Fibroblast of mammary gland (primary cell): ENCODE results near the gene PRKG1.

Experiments
- DNase-seq: peaks from one replicate; pipeline ENCODE4 v3.0.0-alpha.2; 2010; ENCODE audit warnings: low read depth
- H3K4me3 ChIP-seq: 2 replicates; pipeline ENCODE4 v1.5.1; 2011; ENCODE audit warnings: low read depth, mild to moderate bottlenecking, low read length, moderate library complexity; ENCODE audit not compliant: control insufficient read depth
- CTCF ChIP-seq: conservative IDR thresholded peaks from 2 replicates; pipeline ENCODE4 v1.5.1; 2011; ENCODE audit warnings: low read depth, low read length, inconsistent platforms; ENCODE audit not compliant: control insufficient read depth, insufficient read depth

PRKG1 gene

DNA sequence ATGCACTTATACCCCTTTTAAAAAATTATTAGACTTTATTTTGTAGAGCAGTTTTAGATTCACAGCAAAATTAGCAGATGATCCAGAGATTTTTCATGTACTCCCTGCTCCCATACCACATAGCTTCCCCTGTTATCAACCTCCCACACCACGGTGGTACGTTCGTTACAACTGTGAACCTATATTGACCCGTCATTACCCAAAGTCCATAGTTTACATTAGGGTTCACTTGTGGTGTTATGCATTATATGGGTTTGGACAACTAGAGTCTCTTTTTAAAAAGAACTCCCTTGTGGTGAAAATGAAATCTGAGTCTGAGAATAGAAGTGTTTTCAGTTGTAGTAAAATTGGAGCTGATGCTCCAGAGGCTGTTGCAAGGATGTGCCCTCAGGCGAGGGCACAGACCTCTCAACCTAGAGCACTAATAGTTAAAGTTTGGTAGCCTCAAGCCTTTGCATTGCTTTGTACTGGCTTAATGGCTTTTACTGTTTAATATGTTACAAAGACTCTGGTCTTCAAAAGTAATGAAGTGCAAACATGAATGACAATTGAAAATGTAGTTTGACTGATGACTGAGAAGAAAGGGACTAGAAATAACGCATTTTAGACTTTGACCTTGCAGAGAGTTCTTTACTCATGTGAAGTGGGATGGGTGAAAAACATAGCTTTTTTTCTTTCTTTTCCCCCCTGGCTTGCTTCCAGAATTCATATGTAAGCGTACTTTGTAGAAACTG lies 655.7 kb downstream of the PRKG1 start:
- no peak for TF ChIP-seq CTCF
- no peak overlapping the region for H3K4me3 ChIP-seq
- no peak for DNase-seq

DNA sequence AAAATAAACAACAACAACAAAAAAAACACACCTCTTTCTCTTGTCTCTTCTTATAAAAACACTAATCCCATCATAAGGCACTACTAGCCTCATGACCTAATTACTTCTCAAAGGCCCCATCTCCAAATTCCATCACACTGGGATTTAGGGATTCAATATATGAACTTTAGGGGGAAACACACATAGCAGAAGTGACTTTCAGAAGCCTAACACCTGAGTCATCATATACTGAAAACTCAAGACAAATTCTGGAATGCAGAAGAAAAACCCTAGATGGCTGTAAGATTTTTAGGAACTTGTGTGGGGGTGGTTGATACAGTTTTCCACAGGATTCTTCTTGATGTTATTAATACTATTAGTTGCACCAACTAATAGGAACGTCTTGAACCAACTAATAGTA lies 658.8 kb downstream of the PRKG1 start:
- peak; percentile 22 for DNase-seq
- H3K4me3 ChIP-seq = no peak overlapping the region
- TF ChIP-seq CTCF = no peak

DNA sequence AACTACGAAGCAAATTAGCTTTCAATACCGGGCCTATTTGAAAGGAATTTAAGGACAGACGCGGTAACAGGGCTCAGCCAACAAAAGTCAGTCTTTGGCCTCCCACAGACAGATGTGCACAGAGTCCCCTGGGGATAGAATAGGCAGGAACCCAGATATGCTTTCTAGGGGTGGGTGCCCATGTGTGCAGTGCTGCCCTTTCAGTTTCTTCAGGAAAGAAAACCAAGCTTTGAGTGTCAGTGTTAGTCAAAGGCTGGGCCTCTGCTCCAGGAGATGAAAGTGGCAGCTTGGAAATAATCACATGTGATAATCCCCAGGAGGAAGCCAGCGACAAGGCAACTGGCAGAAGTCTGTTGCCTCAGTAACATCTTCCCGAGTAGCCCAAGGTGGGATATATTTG lies 668.9 kb downstream of the PRKG1 start:
- TF ChIP-seq CTCF = no peak
- no peak overlapping the region for H3K4me3 ChIP-seq
- peak; percentile 48 for DNase-seq

- H3K4me3 ChIP-seq = no peak overlapping the region
- no peak for TF ChIP-seq CTCF
- DNase-seq = no peak
These were observed 670.1 kb downstream of the PRKG1 start for GRCh38 chr10:51744235-51745000.

- H3K4me3 ChIP-seq = no peak overlapping the region
- TF ChIP-seq CTCF = no peak
- no peak for DNase-seq
These were observed 671.1 kb downstream of the PRKG1 start for GRCh38 chr10:51745397-51745796.

DNA sequence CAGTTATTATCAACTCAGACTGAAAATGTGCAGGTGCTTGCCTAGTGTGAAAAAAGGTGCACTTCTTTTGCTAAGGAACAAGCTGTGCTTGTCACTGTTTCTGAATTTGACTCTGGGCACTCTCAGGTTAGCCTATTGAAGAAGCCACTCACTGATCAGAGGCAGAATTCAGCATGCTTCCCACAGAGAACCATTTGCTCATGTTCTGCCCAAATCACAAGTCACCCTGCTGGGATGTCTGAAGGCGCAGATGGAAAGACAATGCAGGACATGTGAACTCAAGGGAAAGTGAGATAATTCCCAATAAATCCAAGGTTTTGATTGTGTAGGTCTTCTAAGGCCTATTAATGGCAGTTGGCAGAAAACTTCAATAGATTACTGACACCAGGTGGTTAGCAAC lies 672.9 kb downstream of the PRKG1 start:
- no peak for TF ChIP-seq CTCF
- no peak overlapping the region for H3K4me3 ChIP-seq
- DNase-seq = no peak
